Measurements from ENCODE around the gene SDC1. TPM values are rescaled to one million over a fixed set of nuclear protein-coding genes. Genes with fewer than 3 reads are reported as not detected.

Gene SDC1
- total RNA-seq, 1 donor from 2014 or later = 184 TPM

GRCh38 chr2:20182241-20182931, 42.5 kb downstream of the SDC1 start:
- Histone ChIP-seq H3K9me3 (no peaks in the 10 kb centered on the region), H3K27ac (peak overlapping the region; percentile 17), H3K4me3 (no peak overlapping the region), H3K36me3 (no peaks in the 10 kb centered on the region), H3K27me3 (no peaks in the 10 kb centered on the region), H3K4me1 (peaks cover 30% of the 10 kb centered on the region)
- intact Hi-C loops (cut with DNase I) = no loop called here
- no peak for DNase-seq (ENCODE audit: extremely low spot score in 2 of 2)
- TF ChIP-seq CTCF (IDR thresholded peaks at IDR 0.05) (no peak), POLR2AphosphoS5 (IDR thresholded peaks at IDR 0.05; ENCODE audit: insufficient read depth in 1 of 2, low read depth in 1 of 2) (peak in 1 of 2 donors; percentile 21)

DNA sequence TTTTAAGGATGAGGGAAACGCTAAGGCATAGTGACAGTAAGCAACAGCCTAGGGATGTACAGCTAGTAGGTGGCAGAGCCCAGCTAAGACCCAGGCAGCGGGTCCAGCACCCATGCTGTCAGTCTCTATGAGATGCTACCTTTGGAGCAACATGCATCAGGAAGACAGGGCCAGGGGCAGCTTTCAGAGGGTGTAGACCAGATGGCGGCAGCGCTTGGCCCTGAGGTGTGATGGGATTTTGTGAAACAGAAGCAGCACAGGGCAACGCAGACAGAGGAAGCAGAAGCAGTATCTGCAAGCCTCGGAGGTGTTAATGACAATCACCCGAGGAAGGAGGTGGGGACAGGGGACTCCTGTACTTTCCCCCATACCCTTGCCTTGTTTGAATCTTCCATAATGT, 43.2 kb downstream of the SDC1 start:
- intact Hi-C loops (cut with DNase I) = no loop called here
- DNase-seq (ENCODE audit: extremely low spot score in 2 of 2) = no peak

GRCh38 chr2:20180676-20181648, 44.0 kb downstream of the SDC1 start:
- Histone ChIP-seq H3K4me1 (peaks cover 30% of the 10 kb centered on the region), H3K27ac (peak overlapping the region; percentile 76), H3K27me3 (no peaks in the 10 kb centered on the region), H3K4me3 (no peak overlapping the region), H3K36me3 (no peaks in the 10 kb centered on the region), H3K9me3 (no peaks in the 10 kb centered on the region)
- intact Hi-C loops (cut with DNase I) = no loop called here
- TF ChIP-seq POLR2A (IDR thresholded peaks at IDR 0.05) (no peak), POLR2AphosphoS5 (IDR thresholded peaks at IDR 0.05; ENCODE audit: insufficient read depth in 1 of 2, low read depth in 1 of 2) (no peak), CTCF (IDR thresholded peaks at IDR 0.05) (no peak)
- no peak for DNase-seq (ENCODE audit: extremely low spot score in 2 of 2)

More for the DNA sequence above, 43.2 kb downstream of the SDC1 start:
- Histone ChIP-seq H3K27ac (peak overlapping the region; percentile 17), H3K27me3 (no peaks in the 10 kb centered on the region), H3K4me1 (peaks cover 30% of the 10 kb centered on the region), H3K36me3 (no peaks in the 10 kb centered on the region), H3K9me3 (no peaks in the 10 kb centered on the region), H3K4me3 (no peak overlapping the region)
- no peak for TF ChIP-seq POLR2A (IDR thresholded peaks at IDR 0.05)
- no peak for TF ChIP-seq CTCF (IDR thresholded peaks at IDR 0.05)
- no peak for TF ChIP-seq POLR2AphosphoS5 (IDR thresholded peaks at IDR 0.05; ENCODE audit: insufficient read depth in 1 of 2, low read depth in 1 of 2)

GRCh38 chr2:20179755-20180594, 45.0 kb downstream of the SDC1 start:
- TF ChIP-seq POLR2AphosphoS5 (IDR thresholded peaks at IDR 0.05; ENCODE audit: insufficient read depth in 1 of 2, low read depth in 1 of 2) (peak; percentile 14 to 52), CTCF (IDR thresholded peaks at IDR 0.05) (no peak), POLR2A (IDR thresholded peaks at IDR 0.05) (no peak)
- peaks cover 27% of the 10 kb centered on the region for H3K4me1 ChIP-seq
- no peak for DNase-seq (ENCODE audit: extremely low spot score in 2 of 2)
- peak overlapping the region; percentile 76 for H3K27ac ChIP-seq
- H3K9me3 ChIP-seq = no peaks in the 10 kb centered on the region
- H3K4me3 ChIP-seq = no peak overlapping the region
- H3K27me3 ChIP-seq = no peaks in the 10 kb centered on the region
- H3K36me3 ChIP-seq = no peaks in the 10 kb centered on the region
- intact Hi-C loops (cut with DNase I) = loop anchor here (5.0 kb wide), 1 partner anchor 1323 kb away; no protein-coding TSS in a partner anchor

Measured in vagina (tissue), 2 donors.